ENCODE measurements around the gene FAF1.

The FAF1 gene

DNA sequence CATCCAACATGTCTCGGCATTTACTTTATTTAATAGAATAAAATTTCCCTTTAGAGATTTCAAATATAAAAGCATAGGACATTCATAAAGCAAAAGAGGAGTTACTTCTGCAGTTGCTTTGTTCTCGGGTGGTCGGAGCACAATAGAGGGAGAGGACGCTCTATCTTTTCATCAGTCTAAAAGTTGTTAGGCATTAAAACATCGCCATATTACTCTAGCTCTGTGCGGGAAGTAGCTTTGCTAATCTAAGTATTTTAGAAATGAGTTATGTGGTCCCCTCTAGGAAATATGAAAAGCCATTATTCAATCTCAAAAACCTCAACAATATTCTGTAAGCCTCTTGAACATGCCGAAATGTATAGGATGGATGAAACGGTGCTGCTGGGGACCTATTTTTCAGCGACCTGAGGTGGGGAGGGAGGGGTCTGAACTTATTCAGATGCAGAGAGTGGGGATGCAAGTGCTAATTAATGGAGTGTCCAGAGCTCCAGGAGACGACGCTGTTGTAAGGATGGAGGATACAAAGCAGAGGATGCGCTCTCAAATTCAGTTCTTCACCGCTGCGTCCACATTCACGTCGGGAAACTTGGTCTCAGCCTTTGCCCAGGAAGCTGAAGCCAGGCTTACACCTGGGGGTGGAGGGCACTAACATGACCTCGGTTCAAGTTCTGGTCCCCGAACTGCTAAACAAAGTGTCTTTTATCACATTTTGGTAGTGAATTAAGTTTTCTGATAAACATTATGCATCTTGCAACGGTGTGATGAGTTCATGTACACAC, 16.2 kb upstream of the FAF1 start:
- peak overlapping the region; percentile 69 for H2AFZ ChIP-seq
- no peaks in the 10 kb centered on the region for H3K79me2 ChIP-seq
- H3K9me3 ChIP-seq (ENCODE audit: control insufficient read depth, low read length), result no peaks in the 10 kb centered on the region
- H3K27me3 ChIP-seq (ENCODE audit: control insufficient read depth, insufficient read depth, low read length), result no peaks in the 10 kb centered on the region
- H3K4me1 ChIP-seq, result no peaks in the 10 kb centered on the region
- no peaks in the 10 kb centered on the region for H3K36me3 ChIP-seq (ENCODE audit: control insufficient read depth, insufficient read depth, low read length)
- H3K9ac ChIP-seq, result no peak overlapping the region
- no peak overlapping the region for H3K27ac ChIP-seq
- TF ChIP-seq, protein P1, sequence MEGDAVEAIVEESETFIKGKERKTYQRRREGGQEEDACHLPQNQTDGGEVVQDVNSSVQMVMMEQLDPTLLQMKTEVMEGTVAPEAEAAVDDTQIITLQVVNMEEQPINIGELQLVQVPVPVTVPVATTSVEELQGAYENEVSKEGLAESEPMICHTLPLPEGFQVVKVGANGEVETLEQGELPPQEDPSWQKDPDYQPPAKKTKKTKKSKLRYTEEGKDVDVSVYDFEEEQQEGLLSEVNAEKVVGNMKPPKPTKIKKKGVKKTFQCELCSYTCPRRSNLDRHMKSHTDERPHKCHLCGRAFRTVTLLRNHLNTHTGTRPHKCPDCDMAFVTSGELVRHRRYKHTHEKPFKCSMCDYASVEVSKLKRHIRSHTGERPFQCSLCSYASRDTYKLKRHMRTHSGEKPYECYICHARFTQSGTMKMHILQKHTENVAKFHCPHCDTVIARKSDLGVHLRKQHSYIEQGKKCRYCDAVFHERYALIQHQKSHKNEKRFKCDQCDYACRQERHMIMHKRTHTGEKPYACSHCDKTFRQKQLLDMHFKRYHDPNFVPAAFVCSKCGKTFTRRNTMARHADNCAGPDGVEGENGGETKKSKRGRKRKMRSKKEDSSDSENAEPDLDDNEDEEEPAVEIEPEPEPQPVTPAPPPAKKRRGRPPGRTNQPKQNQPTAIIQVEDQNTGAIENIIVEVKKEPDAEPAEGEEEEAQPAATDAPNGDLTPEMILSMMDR (IDR thresholded peaks at IDR 0.05), result no peak
- H3K4me2 ChIP-seq (ENCODE audit: low read length), result peak overlapping the region; percentile 91
- H3K4me3 ChIP-seq (ENCODE audit: low read depth, low read length), result peak overlapping the region; percentile 90

DNA sequence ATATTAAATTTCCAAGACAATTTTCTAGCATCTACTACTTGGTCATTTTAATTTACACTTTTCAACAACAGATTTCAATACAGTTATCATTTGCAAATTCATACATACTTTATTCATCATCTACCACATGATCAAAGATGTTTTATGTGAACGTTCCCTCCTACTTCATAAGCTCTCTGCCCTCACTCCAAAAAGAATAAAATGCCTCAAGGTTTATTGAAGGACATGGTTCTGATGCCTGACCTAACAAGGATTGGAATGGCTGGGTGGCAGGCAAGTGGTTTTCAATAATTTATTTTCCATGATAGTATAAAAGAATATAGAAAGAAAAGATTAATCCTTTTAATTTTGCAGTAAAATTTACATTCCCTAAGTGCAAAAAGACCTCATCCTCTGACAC, 15.4 kb upstream of the FAF1 start:
- TF ChIP-seq, protein P1 (IDR thresholded peaks at IDR 0.05), result no peak
- no peaks in the 10 kb centered on the region for H3K79me2 ChIP-seq
- no peak overlapping the region for H3K4me3 ChIP-seq (ENCODE audit: low read depth, low read length)
- H2AFZ ChIP-seq, result no peak overlapping the region
- no peaks in the 10 kb centered on the region for H3K4me1 ChIP-seq
- H3K4me2 ChIP-seq (ENCODE audit: low read length), result no peak overlapping the region
- no peaks in the 10 kb centered on the region for H3K27me3 ChIP-seq (ENCODE audit: control insufficient read depth, insufficient read depth, low read length)
- H3K9ac ChIP-seq, result no peak overlapping the region
- no peak overlapping the region for H3K27ac ChIP-seq
- H3K9me3 ChIP-seq (ENCODE audit: control insufficient read depth, low read length), result no peaks in the 10 kb centered on the region
- H3K36me3 ChIP-seq (ENCODE audit: control insufficient read depth, insufficient read depth, low read length), result no peaks in the 10 kb centered on the region

DNA sequence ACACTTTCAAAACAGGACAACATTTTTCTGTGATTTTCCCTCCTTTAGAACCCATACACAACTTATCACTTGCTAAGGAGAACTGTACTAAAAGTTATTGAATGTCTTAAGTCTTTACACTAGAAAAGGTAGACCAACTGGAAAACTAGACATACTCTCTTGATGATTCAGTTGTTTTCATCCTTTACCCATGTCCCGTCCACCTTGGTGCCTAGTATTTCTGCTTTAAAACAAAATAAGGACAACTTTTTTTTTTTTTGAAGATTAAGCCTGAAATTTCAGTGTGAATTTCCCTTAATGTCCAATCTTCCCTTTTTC, 14.5 kb upstream of the FAF1 start:
- Histone ChIP-seq H3K9me3 (ENCODE audit: control insufficient read depth, low read length) (no peaks in the 10 kb centered on the region), H3K36me3 (ENCODE audit: control insufficient read depth, insufficient read depth, low read length) (no peaks in the 10 kb centered on the region), H3K4me1 (no peaks in the 10 kb centered on the region), H3K79me2 (no peaks in the 10 kb centered on the region), H3K27me3 (ENCODE audit: control insufficient read depth, insufficient read depth, low read length) (no peaks in the 10 kb centered on the region), H2AFZ (no peak overlapping the region), H3K4me3 (ENCODE audit: low read depth, low read length) (no peak overlapping the region), H3K27ac (no peak overlapping the region), H3K4me2 (ENCODE audit: low read length) (no peak overlapping the region), H3K9ac (no peak overlapping the region)
- TF ChIP-seq, protein P1 (IDR thresholded peaks at IDR 0.05), result no peak

DNA sequence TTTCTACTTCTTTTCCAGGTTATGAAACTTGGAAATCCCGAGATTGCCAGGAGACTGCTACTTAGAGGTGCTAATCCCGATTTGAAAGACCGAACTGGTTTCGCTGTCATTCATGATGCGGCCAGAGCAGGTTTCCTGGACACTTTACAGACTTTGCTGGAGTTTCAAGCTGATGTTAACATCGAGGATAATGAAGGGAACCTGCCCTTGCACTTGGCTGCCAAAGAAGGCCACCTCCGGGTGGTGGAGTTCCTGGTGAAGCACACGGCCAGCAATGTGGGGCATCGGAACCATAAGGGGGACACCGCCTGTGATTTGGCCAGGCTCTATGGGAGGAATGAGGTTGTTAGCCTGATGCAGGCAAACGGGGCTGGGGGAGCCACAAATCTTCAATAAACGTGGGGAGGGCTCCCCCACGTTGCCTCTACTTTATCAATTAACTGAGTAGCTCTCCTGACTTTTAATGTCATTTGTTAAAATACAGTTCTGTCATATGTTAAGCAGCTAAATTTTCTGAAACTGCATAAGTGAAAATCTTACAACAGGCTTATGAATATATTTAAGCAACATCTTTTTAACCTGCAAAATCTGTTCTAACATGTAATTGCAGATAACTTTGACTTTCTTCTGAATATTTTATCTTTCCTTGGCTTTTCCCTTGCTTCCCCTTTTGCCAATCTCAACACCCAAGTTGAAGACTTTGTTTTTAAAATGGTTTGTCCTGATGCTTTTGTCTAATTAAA, 14.0 kb upstream of the FAF1 start:
- H3K9me3 ChIP-seq (ENCODE audit: control insufficient read depth, low read length), result no peaks in the 10 kb centered on the region
- H3K4me3 ChIP-seq (ENCODE audit: low read depth, low read length), result no peak overlapping the region
- H2AFZ ChIP-seq, result no peak overlapping the region
- H3K4me1 ChIP-seq, result no peaks in the 10 kb centered on the region
- H3K4me2 ChIP-seq (ENCODE audit: low read length), result no peak overlapping the region
- H3K79me2 ChIP-seq, result no peaks in the 10 kb centered on the region
- H3K36me3 ChIP-seq (ENCODE audit: control insufficient read depth, insufficient read depth, low read length), result no peaks in the 10 kb centered on the region
- no peaks in the 10 kb centered on the region for H3K27me3 ChIP-seq (ENCODE audit: control insufficient read depth, insufficient read depth, low read length)
- TF ChIP-seq, protein P1 (IDR thresholded peaks at IDR 0.05), result no peak
- no peak overlapping the region for H3K9ac ChIP-seq
- no peak overlapping the region for H3K27ac ChIP-seq

All from parathyroid adenoma (tissue), 2 donors.